HG03558 (cell line): ENCODE measurements around the gene WDR72.
"Not testable (repeated sequence)": the region's sequence is repeated elsewhere in the genome, so short reads cannot be mapped to it uniquely, and the experiment has no call there.

ENCODE experiments used
- ATAC-seq: cut with Tn5 transposase; IDR thresholded peaks from one replicate; pipeline ENCODE4 v1.9.1; 2021; ENCODE audit warnings: moderate number of reproducible peaks; ENCODE audit not compliant: unreplicated experiment; ENCODE audit errors: extremely low read depth

The WDR72 gene

GRCh38 chr15:53548236-53548635 is 211.2 kb downstream of the WDR72 start:
- ATAC-seq: no peak

DNA sequence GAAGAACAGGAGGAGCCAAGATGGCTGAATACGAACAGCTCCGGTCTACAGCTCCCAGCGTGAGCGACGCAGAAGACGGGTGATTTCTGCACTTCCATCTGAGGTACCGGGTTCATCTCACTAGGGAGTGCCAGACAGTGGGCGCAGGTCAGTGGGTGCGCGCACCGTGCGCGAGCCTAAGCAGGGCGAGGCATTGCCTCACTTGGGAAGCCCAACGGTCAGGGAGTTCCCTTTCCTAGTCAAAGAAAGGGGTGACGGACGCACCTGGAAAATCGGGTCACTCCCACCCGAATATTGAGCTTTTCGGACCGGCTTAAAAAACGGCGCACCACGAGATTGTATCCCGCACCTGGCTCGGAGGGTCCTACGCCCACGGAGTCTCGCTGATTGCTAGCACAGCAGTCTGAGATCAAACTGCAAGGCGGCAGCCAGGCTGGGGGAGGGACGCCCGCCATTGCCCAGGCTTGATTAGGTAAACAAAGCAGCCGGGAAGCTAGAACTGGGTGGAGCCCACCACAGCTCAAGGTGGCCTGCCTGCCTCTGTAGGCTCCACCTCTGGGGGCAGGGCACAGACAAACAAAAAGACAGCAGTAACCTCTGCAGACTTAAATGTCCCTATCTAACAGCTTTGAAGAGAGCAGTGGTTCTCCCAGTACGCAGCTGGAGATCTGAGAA is 218.7 kb downstream of the WDR72 start:
- ATAC-seq: not testable (repeated sequence)

DNA sequence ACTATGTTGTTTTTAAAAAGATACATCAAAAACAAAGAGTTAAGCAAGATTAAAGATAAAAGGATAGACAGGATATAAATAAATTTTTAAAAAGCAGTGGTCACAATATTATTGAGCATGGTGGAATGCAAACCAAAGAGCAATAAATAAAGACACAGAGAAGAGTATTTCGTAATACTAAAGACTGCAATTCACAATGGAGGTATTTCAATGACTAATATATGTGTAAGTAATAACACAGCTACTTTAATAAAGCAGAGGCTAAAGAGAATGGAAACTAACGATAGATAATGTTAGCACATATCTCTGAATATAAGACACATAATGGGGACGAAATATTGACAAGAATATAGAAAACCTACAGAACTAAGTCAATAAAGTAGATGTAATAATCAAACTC is 219.6 kb downstream of the WDR72 start:
- no peak for ATAC-seq

- ATAC-seq: no peak
Measured at GRCh38 chr15:53536479-53537120, 222.9 kb downstream of the WDR72 start.

GRCh38 chr15:53535886-53536285 is 223.6 kb downstream of the WDR72 start:
- no peak for ATAC-seq

GRCh38 chr15:53534105-53534839 is 225.2 kb downstream of the WDR72 start:
- ATAC-seq: no peak

DNA sequence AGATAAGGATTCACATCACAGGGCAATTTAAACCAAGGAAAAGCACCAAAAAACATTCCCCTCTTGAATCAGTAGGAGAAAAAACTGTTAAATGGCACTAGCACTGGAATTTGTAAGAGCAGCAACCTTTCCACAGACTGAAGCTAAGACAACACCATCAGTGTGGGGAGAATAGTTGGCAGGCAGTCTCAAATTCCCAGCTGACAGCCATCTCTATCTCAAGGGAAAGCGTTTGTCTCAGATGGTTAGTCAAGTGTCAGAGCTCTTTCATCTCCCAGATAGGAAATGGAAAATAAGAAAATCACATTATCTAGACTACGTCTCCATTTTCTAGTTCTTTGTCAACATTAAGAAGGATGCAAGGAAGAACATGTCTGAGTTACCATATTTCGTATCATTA is 228.7 kb downstream of the WDR72 start:
- ATAC-seq: no peak

DNA sequence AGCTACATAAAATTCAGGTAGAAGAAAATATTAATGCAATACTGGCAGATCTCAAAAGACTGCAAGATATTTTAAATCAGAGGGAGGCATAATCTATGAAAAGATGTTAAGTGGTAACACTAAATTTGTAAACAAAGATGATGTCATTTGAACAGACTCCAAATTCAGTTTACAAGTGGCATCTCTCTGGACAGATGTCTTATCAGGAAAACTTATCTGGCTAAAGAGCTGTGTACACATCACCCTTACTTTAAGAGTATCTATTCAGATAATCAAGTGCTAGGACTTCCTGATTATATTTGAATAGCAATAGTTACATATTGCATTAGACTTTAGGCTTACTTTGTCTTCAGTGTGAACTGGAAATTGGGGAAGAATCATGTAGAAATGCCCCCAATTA is 231.5 kb downstream of the WDR72 start:
- no peak for ATAC-seq

DNA sequence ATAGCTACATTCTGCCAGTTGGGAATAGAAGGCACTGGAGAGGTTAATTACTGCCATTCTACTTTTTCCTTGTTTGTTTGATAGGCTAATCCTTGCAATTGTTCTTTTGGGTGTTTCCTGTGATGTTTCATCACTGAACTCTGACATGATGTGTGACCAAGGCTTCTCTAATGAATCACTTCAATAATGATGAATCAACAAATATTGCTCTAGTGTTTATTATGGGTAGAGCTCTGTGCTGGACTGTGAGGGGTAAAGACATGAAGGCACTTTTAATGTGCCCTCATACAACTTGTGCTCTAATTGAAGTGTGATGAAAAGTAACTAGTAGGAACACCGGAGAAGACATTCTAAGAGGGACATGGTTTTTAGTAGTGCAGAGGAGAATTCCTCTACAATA is 233.6 kb downstream of the WDR72 start:
- no peak for ATAC-seq

DNA sequence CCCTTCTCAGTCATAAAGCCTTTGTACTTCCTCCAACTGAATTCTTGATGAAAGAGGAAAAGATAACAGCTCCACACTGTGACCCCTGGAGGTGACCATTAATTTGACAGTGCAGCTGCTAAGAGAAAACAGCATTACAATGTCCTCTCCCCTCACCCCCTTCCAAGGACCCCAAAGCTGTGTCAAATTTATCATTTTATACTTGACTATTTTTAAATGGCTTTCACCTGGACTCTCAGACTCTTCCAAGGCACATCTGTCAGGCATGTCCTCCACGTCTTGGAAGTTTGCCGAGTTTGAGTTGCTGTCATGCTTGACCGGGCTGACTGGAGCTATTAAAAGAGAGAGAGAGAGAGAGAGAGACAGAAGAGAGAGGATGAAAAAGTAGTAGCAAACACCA is 236.5 kb downstream of the WDR72 start:
- no peak for ATAC-seq

- ATAC-seq: no peak
Measured at GRCh38 chr15:53520996-53521395, 238.5 kb downstream of the WDR72 start.

DNA sequence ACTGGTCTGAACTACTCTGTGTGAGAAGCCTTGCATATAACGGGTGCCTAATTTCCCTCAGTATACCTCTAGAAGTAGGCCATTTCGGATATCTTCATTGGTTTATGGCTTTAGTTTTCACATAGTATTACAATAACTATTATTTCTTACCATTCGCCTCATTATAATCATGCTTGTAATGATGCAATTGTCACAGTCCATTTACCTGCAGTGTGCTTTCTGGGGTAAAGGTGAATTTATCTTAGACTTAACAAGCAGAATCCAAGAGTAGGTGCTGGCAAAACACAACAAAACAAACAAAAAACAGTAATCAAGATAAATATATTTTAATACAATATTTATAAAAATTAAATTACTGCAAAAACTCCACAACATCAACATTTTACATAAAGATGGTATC is 246.0 kb downstream of the WDR72 start:
- no peak for ATAC-seq

DNA sequence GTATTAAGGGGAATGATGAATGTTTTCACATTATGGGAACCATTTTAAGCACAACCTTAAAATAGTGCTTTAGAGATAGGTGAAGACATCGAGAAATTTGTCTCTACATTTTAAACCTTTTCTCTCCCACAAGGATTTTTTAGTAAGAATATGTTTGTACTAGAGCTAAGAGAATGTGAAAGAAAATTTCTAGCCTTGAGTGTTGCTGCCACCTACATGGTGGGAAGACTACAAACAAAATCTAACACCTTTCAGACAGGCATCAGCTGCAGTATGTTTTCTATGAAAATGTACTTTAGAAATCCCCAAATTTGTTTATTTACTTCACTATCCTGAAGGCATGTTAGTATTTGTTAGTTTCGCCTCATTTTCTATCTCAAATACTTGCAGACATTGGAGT is 247.4 kb downstream of the WDR72 start:
- ATAC-seq: no peak

- ATAC-seq: no peak
Measured at GRCh38 chr15:53511175-53511574, 248.3 kb downstream of the WDR72 start.

DNA sequence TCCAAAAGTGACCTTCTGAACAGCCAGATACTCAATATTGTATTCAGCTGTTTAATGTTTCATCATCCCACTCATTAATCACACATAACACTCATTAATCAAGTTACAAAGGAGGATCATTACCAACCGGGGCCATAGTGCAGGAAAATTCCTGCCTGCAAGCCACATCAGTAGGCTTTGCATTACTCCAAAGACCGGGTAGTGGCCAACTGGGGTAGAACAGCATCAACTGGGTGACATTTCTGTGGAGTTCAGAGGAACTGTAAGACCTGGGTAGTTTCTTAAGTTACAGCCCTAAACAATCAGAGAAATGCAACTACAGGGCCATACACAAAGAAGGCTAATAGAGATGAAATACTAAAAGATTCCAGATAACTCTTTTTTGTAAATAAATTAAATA is 253.1 kb downstream of the WDR72 start:
- ATAC-seq: no peak

DNA sequence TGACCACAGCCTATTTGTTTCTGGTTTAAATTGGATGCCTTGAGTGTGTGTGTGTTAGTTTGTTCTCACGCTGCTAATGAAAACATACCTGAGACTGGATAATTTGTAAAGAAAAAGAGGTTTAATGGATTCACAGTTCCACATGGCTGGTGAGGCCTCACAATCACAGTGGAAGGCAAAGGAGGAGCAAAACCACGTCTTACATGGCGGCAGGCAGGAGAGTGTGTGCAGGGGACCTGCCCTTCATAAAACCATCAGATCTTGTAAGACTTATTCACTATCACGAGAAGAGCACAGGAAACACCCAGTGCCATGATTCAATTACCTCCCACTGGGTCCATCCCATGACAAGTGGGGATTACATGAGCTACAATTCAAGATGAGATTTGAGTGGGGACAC is 260.5 kb downstream of the WDR72 start:
- no peak for ATAC-seq

GRCh38 chr15:53490341-53490740 is 269.1 kb downstream of the WDR72 start:
- ATAC-seq: no peak

- no peak for ATAC-seq
Measured at GRCh38 chr15:53482055-53482454, 277.4 kb downstream of the WDR72 start.

GRCh38 chr15:53477981-53478766 is 281.3 kb downstream of the WDR72 start:
- no peak for ATAC-seq

DNA sequence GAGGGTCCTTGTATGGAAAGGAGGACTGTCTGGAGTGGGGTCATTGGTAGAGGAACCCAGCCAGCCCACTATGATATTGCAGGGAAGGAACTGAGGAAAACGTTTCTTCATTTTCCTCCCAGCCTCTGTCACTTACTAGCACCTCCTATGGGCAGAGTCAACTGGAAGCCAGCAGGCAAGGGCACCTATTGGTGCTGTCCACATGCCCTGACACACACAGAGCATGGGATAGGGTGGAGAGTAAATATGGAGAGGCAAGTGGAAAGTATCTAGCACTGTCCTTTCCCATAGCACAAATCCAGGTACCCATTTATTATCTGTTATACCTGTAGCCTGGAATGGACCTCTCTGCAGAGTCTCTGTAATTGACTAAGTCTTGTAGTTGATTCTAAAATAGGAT is 285.6 kb downstream of the WDR72 start:
- no peak for ATAC-seq

- no peak for ATAC-seq
Measured at GRCh38 chr15:53473435-53473834, 286.0 kb downstream of the WDR72 start.
